Measurements from ENCODE around the gene SRRM1.

The SRRM1 gene, protein sequence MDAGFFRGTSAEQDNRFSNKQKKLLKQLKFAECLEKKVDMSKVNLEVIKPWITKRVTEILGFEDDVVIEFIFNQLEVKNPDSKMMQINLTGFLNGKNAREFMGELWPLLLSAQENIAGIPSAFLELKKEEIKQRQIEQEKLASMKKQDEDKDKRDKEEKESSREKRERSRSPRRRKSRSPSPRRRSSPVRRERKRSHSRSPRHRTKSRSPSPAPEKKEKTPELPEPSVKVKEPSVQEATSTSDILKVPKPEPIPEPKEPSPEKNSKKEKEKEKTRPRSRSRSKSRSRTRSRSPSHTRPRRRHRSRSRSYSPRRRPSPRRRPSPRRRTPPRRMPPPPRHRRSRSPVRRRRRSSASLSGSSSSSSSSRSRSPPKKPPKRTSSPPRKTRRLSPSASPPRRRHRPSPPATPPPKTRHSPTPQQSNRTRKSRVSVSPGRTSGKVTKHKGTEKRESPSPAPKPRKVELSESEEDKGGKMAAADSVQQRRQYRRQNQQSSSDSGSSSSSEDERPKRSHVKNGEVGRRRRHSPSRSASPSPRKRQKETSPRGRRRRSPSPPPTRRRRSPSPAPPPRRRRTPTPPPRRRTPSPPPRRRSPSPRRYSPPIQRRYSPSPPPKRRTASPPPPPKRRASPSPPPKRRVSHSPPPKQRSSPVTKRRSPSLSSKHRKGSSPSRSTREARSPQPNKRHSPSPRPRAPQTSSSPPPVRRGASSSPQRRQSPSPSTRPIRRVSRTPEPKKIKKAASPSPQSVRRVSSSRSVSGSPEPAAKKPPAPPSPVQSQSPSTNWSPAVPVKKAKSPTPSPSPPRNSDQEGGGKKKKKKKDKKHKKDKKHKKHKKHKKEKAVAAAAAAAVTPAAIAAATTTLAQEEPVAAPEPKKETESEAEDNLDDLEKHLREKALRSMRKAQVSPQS

GRCh38 chr1:24642481-24643362 lies at the start of gene SRRM1:
TSS of gene SRRM1 (plus strand) at chr1:24643302. CDS start at chr1:24643327, 25 bp downstream.
- peak; percentile 100 for DNase-seq (ENCODE audit: low read depth)

DNA sequence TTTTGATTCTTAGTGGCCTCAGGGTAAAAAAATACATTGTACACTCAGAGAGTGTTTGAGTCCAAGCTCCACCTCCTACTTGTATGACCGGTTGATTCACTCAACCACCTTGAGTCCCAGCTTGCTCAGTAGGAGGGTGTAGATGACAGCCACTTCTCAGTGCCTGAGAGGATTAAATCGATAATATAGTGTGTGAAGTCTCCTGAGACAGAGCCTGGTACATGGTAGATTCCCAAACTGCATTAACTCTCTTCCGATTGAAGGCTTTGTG lies 48.8 kb upstream of the SRRM1 start:
- no peak for DNase-seq (ENCODE audit: low read depth)

DNA sequence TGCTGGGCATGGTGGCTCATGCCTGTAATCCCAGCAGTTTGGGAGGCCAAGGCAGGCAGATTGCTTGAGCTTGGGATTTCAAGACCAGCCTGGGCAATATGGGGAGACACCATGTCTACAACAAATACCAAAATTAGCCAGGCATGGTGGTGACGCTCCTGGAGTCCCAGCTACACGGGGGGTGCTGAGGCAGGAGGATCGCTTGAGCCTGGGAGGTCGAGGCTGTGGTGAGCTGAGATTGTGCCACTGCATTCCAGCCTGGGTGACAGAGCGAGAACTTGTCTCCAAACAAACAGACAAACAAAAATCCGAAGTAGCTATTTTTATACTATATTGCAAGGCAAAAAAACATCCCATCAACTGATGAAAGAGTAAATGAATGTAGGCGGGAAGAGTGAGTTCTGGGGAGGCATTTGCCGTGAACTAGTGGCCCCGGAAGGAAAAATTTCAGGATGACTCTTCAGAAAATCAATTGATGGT lies 46.7 kb upstream of the SRRM1 start:
- no peak for DNase-seq (ENCODE audit: low read depth)

DNA sequence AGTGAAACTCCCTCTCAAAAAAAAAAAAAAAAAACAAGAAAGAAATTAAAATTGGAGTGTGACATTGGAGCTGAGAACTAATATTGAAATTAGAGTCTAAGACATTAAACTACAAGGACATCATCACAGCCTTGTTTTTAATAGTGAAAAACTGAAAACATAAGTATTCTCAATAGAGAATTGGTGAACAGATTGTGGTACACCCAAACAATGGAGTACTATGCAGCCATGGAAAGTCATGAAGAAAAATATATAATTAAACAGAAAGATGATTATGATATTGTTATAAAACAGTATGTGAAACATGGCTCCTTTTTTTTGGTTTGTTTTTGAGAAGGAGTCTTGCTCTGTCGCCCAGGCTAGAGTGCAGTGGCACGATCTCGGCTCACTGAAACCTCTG lies 43.8 kb upstream of the SRRM1 start:
- DNase-seq (ENCODE audit: low read depth) = no peak

GRCh38 chr1:24600551-24600950 lies 42.6 kb upstream of the SRRM1 start:
- DNase-seq (ENCODE audit: low read depth) = no peak

- DNase-seq (ENCODE audit: low read depth) = no peak
Measured at GRCh38 chr1:24605534-24606295, 37.4 kb upstream of the SRRM1 start.

DNA sequence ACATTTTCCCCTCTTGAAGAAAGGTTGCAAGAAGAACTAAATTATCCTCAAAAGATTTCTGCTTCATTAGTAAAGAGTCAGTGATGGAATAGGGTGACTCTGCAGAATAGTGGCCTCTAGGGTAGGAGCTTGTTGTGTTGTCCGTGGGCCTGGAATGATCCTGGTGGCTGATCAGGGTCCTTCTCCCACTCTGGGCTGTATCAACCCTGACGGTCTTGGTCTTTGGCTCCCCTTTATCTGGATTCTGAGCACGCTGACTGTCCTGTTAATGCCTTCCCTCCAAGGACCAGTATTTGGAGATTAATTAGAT lies 36.9 kb upstream of the SRRM1 start:
- no peak for DNase-seq (ENCODE audit: low read depth)

- peak; percentile 34 for DNase-seq (ENCODE audit: low read depth)
Measured at GRCh38 chr1:24606621-24607020, 36.5 kb upstream of the SRRM1 start.

- no peak for DNase-seq (ENCODE audit: low read depth)
Measured at GRCh38 chr1:24609949-24610517, 33.1 kb upstream of the SRRM1 start.

DNA sequence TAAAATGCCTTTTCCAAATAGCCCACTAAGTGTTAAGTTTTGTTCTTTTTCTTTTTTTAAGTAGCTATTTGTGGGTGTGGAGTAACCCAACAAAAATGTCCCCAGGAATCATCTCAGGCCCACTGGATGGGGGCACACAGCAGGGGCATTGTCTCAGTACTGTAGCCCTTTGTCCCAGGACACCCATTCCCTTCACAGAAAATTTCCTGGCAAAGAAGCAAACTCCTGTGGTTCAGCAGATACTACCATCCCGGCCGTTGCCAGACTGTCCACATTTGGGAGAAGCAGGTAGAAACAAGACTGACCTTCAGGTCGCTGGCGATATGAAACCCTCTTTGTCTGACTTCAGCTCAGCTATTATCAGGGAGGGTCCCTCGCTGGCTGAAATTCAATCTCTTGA lies 23.7 kb upstream of the SRRM1 start:
- DNase-seq (ENCODE audit: low read depth) = no peak

GRCh38 chr1:24620678-24621077 lies 22.4 kb upstream of the SRRM1 start:
- DNase-seq (ENCODE audit: low read depth) = no peak

DNA sequence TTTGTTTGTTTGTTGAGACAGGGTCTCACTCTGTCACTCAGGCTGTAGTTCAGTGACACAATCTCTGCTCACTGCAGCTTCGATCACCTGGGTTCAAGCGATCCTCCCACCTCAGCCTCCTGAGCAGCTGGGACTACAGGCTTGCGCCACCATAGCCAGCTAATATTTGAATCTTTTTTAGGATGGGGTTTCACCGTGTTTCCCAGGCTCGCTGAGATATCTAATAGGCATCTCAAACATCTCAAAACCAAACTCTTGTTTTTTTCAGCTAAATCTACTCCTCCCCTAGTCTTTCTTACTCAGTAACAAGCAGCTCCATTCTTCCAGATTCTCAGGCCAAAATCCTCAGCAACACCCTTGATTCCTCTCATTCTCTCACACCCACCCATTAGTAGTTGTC lies 22.0 kb upstream of the SRRM1 start:
- no peak for DNase-seq (ENCODE audit: low read depth)

GRCh38 chr1:24622218-24622617 lies 20.9 kb upstream of the SRRM1 start:
- DNase-seq (ENCODE audit: low read depth) = no peak

- no peak for DNase-seq (ENCODE audit: low read depth)
Measured at GRCh38 chr1:24632832-24633175, 10.3 kb upstream of the SRRM1 start.

DNA sequence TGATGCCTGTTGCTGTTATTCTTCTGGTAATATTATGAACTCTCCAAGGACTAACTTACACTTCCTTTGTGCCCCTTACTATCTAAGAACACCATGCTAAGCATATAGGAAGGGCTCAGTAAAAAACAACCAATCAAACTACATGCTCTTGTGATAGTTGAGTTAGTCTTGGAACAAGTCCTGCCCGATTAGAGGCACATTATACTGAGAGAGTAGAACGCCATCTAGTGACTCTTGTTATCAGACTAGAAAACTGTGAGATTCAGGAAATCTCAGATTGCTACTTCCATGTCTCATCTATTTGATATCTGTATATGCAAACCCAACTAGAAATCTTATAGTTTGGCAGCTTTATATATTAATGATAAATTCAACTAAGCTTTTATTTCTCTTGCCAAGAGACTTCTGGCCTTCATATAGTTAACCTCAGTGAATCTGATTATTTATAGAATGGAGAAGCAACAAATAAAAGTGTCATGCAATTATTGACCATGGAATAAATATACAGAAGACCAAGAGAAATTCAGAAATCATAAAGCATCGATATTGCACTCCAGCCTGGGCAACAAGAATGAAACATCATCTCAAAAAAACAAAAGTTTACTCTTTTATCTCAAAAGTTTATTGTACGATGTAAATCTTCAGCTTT lies 7.8 kb upstream of the SRRM1 start:
- DNase-seq (ENCODE audit: low read depth) = peak; percentile 82

DNA sequence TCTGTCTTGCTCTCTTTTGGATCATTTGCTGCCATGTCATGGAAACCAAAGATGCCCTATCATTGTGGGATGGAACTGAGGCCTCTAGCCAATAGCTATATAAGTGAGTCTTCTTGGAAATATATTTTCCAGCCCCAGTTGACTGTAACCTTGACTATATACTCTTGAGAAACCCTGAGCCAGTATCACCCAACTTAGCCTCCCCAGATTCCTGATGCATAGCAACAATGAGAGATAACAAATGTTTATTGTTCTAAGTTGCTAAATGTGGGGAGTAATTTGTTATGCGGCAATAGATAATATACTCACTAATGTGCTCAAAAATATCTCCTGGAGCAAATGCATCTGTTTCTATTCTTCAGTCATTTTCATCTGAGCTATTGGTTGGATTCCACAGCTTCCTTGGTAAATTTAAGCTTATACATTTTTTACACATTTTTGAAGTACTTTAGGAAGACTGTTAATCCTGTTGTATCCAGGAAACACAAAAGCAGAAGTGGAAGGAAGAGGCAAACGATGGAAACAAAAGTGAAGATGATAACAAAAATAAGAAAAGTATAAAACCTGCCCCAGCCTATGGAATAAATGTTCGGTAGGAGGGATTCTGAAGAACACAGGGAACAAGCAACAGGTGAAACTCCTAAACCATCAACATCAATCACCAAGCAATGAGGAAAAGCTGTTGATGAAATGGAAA lies 6.3 kb upstream of the SRRM1 start:
- DNase-seq (ENCODE audit: low read depth) = peak; percentile 79

DNA sequence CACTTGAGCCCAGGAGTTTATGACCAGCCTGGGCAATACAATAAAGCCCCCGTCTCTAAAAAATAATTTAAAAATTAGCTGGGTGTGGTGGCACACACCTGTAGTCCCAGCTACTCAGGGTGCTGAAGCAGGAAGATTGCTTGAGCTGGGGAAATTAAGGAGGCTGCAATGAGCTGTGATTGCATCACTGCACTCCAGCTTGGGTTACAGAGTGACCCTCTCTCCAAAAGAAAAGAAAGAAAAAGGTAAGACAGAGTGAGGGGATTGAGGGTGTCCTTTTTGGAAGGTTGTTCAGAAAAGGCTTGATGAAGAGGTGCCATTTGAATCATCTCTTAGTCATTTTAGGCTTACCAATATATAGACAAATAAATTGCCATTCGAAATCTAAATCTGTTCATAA lies 4.0 kb upstream of the SRRM1 start:
- no peak for DNase-seq (ENCODE audit: low read depth)

GRCh38 chr1:24639881-24640280 lies 3.2 kb upstream of the SRRM1 start:
- DNase-seq (ENCODE audit: low read depth) = no peak

DNA sequence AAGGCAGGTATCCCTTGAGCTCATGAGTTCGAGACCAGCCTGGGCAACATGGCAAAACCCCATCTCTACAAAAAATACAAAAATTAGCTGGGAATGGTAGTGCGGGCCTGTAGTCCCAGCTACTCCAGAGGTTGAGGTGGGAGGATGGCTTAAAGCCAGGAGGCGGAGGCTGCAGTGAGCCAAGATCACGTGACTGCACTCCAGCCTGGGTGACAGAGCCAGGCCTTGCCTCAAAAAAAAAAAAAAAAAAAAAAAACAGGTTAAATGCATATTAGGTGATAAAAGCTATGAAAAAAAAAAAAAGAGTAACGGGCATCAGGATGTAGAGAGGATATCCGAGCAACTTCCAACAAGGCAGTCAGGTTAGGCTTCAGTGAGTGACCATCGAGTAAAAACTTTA lies 2.8 kb upstream of the SRRM1 start:
- peak; percentile 31 for DNase-seq (ENCODE audit: low read depth)

DNA sequence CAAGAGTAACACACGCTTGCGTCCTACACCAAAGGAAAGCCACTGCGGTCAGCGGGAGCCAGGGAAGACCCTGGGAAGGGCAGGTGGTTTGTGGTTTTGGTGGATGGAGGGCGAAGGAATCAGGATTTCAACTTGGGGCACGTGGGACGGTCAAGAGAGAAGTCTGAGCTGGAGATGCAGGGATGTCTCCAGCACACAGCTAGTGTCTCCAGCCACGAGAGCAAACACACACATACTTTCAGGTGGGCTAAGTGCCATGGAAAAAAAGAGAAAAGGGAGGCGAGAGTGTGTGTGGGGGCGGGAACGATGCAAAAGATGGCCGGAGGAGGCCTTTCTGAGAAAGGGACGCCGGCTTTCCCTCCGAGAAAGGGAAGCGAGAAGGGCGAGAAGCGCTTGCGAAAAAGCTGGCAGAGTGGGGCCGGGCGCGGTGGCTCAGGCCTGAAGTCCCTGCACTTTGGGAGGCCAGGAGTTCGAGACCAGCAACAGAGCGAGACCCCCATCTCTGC lies 1.4 kb upstream of the SRRM1 start:
- DNase-seq (ENCODE audit: low read depth) = peak; percentile 35

All from amniotic epithelial cell (primary cell).